ENCODE results near the gene SEPTIN3.

- no peak for TF ChIP-seq NBN (IDR thresholded peaks at IDR 0.05)
- TF ChIP-seq HCFC1 (IDR thresholded peaks at IDR 0.05; ENCODE audit: low read length), result no peak
- no peak for TF ChIP-seq JUND (IDR thresholded peaks at IDR 0.05; ENCODE audit: low read depth, low read length)
- TF ChIP-seq SPI1 (IDR thresholded peaks at IDR 0.05; ENCODE audit: borderline replicate concordance, insufficient read depth, low read depth, low read length), result no peak
- no peak for TF ChIP-seq IKZF2 (IDR thresholded peaks at IDR 0.05)
- TF ChIP-seq CTCF (IDR thresholded peaks at IDR 0.05 in 2 of 3, conservative IDR thresholded peaks at IDR 0.05 in 1 of 3; ENCODE audit: control insufficient read depth in 2 of 3, extremely low read depth in 1 of 3, insufficient read depth in 1 of 3, low read depth in 3 of 3, low read length in 3 of 3), result no peak
- TF ChIP-seq GATAD2B (conservative IDR thresholded peaks at IDR 0.05; ENCODE audit: low read depth), result no peak
These were observed 32.5 kb downstream of the SEPTIN3 start for GRCh38 chr22:42001706-42002105.

Measured in GM12878 (cell line).